ENCODE results near the gene AKT1S1.
"Not testable (repeated sequence)": the region's sequence is repeated elsewhere in the genome, so short reads cannot be mapped to it uniquely, and the experiment has no call there.

The AKT1S1 gene

DNA sequence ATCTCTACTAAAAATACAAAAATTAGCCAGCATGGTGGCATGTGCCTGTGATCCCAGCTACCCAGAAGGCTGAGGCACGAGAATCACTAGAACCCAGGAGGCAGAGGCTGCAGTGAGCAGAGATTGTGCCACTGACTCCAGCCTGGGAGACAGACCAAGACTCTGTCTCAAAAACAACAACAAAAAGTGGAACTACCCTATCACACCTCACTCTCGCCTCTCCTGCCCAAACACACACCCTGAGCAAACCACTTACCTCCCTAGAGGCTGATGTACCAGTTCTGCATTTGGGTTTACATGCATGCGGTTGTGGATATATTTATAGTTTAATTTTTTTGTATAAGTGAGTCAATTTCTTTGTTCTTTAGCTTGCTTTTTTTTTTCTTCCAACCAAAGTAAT lies 33.9 kb downstream of the AKT1S1 start:
- no peak for DNase-seq

DNA sequence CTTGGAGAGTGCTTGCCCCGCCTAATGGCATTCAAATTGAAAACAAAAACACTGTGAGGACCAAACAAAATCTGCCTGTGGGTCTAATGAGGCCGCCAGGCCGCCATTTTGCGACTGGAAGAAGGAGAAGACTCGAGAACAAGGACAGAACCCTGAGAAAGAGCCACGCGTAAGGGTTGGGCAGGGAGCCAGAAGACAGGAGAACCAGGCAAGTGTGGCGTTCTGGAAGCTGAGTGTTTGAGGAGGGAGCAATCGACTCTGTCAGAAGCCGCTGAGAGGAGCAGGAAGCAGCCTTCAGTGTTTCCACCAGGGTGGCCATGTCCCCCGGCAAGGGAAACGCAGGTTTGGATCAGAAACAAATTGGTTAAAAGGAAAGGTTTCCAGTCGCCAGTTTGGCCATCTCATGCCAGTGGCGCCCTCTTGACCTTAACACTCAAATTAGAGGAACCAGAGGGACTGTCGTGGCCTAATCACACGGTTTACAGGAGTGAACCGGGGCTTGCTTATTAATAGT lies 36.4 kb downstream of the AKT1S1 start:
- no peak for DNase-seq

DNA sequence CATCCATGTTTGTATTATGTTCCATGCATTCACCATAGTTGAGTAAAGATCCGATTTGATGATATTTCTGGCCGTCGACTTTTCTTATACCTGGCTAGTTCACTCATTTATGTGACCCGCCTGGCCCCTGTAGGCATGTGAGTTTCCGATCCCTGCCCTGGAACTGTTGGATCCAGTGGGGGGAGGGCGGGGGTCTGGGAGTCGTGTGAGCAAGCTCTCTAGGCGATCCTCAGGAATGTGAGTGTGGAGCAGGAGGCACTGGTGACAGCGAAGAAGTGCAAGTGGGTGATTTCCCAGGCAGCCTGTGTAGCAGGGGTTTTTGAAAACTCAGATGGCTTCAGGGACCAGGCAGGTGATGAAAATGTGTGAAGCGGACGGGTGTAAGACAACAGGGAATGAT lies 36.8 kb downstream of the AKT1S1 start:
- DNase-seq: no peak

DNA sequence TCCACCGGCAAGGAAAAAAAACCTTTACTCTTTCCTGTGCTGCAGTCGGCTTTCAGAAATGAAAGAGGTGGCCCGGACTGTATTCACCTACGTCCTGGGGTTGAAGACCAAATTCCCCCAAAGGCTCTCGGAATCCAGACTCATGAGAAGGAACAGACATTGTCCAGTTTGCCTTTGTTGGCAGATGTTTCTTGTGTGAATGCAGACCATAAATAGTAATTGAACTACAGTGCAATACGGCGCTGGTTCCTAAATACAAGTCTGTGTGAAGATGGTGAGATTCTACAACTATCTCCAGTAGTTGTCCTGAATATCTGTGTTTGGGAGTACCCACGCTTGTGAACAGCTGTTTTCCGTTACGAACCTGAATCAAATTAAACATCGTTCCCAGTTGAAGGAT lies 37.4 kb downstream of the AKT1S1 start:
- DNase-seq: no peak

DNA sequence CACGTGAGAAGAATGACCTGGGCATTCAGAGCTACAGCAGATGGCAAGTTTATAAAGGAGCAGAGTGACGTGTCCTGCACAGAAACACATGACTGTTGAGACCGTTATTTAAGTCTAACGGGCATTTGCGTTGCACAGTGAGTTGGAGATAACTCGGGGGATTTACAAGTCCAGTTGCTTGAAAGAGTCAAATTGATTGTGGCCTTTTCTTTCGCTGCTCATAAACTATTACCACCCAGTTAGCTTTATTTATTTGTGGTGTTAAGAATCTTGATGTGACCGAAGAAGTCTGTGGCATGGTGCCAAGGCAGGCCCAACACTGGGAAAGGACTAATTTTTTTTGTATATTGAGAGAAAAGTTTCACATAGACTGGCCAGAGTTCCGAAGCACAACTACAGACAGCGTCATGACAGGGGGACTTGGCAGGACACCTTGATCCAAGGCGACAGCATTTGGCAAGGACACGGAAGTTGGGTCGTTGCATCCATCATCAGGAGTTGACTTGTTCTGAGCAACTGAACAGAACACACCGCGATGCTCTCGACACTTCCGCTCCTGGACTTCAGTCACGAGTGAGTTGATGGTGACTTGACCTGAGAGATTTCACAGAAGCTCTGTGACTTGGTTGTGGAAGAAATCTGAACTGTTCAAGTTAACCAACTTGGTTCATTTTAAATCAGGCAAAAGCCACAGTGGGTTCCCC lies 38.1 kb downstream of the AKT1S1 start:
- DNase-seq: no peak

DNA sequence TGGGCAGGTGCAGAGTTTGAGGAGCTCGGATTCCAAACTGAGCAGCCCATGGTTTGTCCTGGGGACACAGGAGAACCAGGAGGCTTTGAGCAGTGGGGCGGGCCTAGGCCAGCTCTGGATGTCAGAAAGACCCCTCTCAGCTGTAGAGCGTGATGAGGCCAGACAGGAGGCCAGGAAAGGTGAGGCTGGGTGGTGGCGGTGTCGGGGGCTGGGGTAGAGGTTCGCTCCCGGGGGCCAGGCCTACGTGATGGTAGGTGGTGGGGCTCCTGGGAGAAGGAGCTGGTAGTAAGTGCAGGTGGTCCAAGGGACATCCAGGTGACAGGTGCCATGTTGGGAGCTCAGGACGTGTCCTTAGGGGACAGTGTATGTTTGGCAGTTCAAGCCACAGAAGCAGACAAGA lies 39.7 kb downstream of the AKT1S1 start:
- DNase-seq: no peak

DNA sequence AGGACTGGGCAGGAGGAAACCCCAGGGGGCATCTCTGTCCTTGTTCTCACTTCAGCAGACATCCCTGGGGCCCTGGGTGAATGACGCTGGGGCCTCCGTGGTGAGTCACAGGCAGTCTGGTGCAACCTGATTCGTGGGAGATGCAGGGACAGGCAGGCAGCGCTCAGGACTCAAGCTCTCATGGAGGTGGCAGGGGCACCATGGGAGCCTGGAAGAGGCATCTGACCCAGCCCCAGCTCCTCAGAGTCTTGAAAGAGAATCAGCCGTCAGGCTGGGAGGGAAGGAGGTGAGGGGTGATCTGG lies 40.2 kb downstream of the AKT1S1 start:
- DNase-seq: no peak

DNA sequence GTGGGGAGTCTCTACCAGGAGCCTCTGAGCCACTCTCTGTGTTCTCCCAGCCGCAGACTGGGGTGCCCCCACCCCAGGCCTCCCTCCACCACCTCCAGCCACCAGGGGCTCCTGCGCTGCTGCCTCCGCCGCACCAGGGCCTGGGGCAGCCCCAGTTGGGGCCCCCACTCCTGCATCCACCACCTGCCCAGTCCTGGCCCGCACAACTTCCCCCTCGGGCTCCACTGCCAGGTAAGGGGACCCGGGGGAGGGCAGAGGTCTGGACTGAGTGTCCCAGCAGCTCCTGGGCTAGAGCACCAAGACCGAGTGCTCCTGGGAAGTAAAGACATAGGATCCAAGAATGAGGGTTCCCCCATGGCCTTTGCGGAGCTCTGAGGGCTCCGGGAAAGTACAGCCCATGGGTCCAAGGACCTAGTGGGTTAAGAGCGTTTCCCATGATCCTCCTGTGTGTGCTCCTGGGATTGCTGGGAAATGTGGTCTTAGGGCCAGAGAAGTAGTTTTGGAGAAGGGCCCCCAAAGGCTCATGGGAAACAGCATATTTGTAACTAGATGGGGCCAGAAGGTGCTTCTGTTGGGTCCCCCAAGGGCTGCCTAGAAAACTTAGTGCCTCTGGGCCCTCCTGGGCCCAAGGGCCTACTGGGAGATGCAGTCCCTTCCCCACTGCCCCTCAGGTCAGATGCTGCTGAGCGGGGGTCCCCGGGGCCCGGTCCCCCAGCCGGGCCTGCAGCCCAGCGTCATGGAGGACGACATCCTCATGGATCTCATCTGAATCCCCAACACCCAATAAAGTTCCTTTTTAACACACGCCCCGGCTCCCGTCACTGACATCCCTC lies 40.8 kb downstream of the AKT1S1 start:
- no peak for DNase-seq

DNA sequence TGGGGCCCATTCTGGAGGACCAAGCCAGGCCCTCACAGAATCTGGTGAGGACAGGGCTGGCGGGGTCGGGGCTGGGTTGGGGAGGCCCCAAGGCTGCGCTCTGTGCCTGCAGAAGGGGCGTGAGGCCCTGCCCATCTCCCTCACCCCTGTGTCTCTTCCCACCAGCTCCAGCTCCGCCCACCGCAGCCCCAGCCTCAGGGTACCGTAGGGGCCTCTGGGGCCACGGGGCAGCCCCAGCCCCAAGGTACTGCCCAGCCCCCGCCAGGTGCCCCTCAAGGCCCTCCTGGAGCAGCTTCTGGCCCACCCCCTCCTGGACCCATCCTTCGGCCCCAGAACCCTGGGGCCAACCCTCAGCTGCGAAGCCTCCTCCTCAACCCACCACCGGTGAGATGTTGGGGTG lies 41.6 kb downstream of the AKT1S1 start:
- no peak for DNase-seq

DNA sequence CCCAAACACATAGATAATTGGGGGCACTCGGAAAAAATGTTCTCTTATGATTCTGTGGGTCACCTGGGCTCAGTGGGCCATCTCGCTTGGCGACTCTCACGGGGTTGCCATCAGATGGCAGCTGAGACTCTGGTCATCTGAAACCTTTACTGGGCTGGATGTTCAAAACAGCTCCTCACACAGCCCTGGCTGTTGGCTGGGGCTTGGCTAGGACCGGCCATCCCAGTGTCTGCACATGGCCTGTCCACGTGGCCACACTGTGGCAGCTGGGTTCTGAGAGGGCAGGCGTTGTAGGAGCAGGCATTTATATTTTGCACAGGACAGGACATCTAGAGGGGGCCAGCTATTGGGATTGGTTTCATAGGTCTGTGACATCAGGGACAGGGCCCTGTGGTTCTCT lies 43.6 kb downstream of the AKT1S1 start:
- DNase-seq: no peak

DNA sequence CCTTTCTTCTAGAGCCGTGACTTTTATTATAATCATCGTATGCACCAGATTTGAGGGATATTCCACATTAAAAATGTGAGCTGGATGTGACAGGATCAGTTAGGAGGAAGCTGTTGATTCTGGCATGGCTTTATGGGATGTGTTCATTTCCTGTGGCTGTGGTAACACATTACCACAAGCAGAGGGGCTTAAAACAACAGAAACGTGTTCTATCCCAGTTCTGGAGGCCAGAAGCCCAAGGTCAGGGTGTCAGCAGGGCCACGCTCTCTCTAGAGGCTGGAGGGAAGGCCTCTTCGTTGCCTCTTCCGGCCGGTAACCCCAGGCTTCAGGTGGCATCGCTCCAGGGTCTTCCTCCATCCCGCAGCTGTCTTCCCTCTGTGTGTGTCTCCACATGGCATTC lies 44.6 kb downstream of the AKT1S1 start:
- no peak for DNase-seq

DNA sequence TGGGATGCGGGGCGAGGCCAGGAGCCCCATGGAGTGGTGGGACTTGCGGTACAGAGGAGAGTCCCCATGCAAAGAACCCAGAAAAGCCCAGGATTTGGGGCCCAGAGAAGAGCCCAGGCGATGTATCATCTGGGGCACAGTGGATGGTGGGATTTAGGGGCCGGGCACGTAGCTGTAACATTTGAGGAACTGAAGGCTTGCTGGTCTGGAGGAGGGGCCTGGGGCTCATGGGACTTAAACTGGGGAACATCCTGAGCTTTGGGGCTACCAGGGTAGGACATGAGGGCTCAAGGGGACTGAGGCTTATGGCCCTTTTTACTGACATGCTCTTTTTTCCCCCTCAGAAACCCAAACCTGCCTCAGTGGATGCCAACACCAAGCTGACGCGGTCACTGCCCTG lies 45.6 kb downstream of the AKT1S1 start:
- DNase-seq: no peak

DNA sequence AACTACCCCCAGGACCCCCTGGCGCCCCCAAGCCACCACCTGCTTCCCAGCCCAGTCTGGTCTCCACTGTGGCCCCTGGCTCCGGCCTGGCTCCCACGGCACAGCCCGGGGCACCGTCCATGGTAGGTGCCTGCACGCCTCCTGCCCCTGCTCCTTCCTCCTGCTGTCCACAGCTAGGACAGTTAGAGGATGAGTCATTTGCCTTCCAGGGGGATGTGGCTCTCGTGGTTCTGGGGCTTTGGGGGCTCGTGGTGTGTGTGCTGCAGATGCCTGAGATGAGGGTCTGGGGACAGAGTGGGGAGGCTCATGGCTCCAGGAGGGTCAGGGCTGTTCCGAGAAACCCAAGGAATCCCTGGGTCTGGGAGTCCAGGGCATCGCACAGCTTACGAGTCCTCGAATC lies 46.4 kb downstream of the AKT1S1 start:
- DNase-seq: no peak

DNA sequence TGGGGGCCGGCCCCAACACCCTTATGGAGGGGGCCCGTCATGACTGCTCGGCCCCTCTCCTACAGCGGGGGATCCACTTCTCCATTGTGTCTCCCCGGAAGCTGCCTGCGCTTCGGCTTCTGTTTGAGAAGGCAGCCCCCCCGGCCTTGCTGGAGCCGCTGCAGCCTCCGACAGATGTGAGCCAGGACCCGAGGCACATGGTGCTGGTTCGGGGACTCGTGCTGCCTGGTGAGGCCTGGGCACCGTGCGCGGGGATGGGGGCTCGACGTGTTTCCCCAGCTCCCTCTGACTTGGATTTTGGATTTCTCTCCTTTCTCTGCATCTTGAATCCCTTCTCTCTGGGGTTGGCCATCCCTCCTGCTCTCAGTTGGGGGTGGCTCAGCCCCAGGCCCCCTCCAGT lies 47.4 kb downstream of the AKT1S1 start:
- DNase-seq: no peak

DNA sequence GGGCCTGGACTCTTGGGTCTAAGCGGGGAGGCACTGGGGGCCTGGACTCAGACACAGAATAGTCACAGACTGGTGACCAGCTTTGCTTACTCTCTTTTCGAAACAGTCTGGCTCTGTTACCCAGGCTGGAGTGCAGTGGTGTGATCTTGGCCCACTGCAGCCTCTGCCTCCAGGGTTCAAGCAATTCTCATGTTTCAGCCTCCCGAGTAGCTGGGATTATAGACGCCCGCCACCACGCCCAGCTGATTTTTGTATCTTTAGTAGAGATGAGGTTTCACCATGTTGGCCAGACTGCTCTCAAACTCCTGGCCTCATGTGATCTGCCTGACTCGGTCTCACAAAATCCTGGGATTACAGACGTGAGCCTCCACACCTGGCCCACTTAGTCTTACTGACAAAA lies 48.0 kb downstream of the AKT1S1 start:
- DNase-seq: no peak

DNA sequence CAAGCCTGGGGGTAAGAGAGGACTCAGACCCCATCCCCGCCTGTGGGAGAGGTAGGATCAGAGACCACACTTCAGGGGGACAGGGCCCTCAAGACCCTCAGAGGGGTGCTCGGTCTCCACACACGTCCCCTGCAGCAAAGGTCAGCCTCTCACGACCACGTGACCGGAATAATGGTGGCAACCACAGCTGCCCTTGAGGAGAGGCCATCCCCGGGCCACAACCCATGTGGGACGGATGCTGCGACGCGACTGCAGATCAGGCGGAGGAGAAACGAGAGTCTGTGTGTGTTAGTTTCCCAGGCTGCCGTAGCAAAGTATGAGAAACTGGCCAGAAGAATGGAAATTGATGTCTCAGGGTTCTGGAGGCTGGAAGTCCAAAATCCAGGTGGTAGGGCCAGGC lies 50.1 kb downstream of the AKT1S1 start:
- DNase-seq: no peak

DNA sequence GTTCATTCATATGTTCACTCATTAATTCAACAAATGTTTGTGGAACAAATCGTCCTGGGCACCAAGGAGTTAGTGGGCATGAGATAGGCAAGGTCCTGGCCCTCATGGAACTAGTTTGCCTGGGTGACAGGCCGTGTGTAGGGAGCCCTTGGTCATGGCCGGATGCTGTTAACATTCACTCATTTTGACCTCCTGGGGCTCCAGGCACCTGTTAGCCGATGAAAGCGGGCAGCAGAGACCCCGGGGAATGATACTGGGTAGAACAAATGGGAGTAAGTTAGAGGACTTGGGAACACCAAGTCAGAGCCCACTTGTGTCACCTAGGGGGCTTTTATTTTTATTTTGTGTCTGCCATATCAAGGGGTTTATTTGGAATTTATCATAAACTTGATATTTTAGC lies 52.5 kb downstream of the AKT1S1 start:
- no peak for DNase-seq

DNA sequence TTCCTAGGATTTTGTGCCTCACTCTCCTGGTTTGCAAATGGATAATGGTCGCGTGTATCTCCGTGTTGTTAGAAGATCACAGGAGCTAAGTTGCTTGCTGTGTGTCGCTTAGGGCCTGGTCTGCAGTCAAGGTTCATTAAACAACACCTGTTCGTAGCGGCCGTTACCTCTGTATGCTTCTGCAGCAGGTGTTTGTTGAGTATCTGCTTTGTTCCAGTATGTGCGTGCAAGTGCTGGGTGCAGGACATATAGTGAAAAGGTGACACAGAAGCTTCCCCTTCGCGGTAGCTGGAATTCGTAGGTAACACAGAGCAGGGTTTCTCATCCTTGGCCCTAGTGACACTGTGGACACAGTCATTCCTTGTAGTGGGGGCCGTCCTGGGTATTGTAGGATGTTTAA lies 53.7 kb downstream of the AKT1S1 start:
- DNase-seq: no peak

DNA sequence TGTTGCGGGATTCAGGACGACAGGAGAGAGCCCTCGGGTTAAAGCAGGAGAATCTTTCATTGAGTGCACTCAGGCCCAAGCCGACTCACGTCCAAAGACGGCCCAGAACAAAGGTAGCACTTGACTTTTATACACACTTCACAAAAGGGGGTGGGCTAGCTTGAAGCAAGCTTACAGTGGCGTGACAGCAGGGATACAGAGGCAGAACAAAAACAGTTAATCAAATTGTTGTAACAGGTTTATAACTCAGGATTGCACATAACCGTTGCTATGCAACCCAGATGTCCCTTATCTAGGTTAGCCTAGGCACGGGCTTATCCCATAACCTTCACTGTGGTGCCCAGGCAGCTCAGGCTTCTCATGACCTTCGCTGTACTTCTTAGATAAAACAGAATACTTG lies 57.0 kb downstream of the AKT1S1 start:
- no peak for DNase-seq

DNA sequence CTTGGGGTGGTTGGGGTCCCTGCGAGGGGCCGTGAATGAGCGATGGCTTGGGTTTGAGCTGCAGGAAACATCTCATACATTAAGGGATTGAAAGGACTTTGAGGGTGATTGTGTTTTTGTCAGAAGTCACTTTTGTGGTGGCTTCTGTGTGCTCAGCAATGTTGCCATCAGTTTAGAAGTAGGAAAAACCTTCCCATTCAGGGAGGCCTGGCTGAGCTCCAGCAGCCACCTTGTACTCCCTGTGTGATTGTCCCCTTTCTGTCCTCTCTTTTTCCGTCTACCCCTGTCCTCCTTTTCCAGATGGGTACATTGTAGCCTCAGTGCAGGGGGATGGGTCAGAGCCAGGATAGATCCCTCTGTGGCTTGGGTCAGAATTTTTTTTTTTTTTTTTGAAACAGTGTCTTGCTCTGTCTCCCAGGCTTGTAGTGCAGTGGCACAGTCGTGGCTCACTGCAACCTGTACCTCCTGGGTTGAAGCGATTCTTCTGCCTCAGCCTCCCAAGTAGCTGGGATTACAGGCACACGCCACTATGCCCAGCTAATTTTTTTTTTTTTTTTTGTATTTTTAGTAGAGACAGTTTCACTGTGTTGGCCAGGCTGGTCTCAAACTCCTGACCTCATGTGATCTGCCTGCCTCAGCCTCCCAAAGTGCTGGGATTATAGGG lies 57.6 kb downstream of the AKT1S1 start:
- DNase-seq: not testable (repeated sequence)

Measured in anterior cingulate cortex (tissue), 58 donors.